H1 (cell line): ENCODE results near the gene MLH3. TPM values are rescaled to one million over a fixed set of nuclear protein-coding genes. Genes with fewer than 3 reads are reported as not detected.

Experiments
- CTCF ChIA-PET: fragments of 300-600 bp; sonication (Branson Sonifier 250); formaldehyde crosslinking; loops from one replicate; lab custom pipeline; 2021; ENCODE audit not compliant: partially characterized antibody; lab: Charles Lee
- POLR2A ChIA-PET: fragments of 300-600 bp; sonication (Branson Sonifier 250); formaldehyde crosslinking; loops from one replicate; lab custom pipeline; 2021; ENCODE audit warnings: inconsistent platforms; ENCODE audit not compliant: partially characterized antibody; lab: Charles Lee
- DNase-seq, 2 experiments: peaks; one replicate each; pipeline versions ENCODE4 v3.0.0 to v3.0.0-alpha.2; 2010 to 2022; ENCODE audit warnings: low spot score in 2 of 2, low read depth in 1 of 2, mixed read lengths in 1 of 2
- FAIRE-seq: peaks from 2 replicates; lab custom pipeline; 2011; peaks lifted over from hg19 to GRCh38; lab: Jason Lieb, UNC
- H2AFZ ChIP-seq: 2 replicates; pipeline ENCODE4 v1.8.1; 2012; ENCODE audit warnings: low read length, inconsistent platforms
- H2AK5ac ChIP-seq: 2 replicates; pipeline ENCODE4 v1.6.1; 2013; ENCODE audit warnings: low read depth, low read length
- H2BK120ac ChIP-seq: replicated peaks from 2 replicates; pipeline ENCODE3; 2013; ENCODE audit warnings: low read depth, low read length, inconsistent platforms
- H2BK12ac ChIP-seq: 2 replicates; pipeline ENCODE4 v1.6.1; 2013; ENCODE audit warnings: low read depth, low read length
- H2BK15ac ChIP-seq: 2 replicates; pipeline ENCODE4 v1.6.1; 2013; ENCODE audit warnings: low read length
- H2BK20ac ChIP-seq: 2 replicates; pipeline ENCODE4 v1.6.1; 2013; ENCODE audit warnings: low read length
- H2BK5ac ChIP-seq: 2 replicates; pipeline ENCODE4 v1.6.1; 2013; ENCODE audit warnings: low read depth, low read length
- H3K14ac ChIP-seq: 2 replicates; pipeline ENCODE4 v1.6.1; 2013; ENCODE audit warnings: inconsistent platforms; ENCODE audit not compliant: insufficient read length
- H3K18ac ChIP-seq: 2 replicates; pipeline ENCODE4 v1.6.1; 2013; ENCODE audit warnings: low read length; ENCODE audit errors: extremely low read depth
- H3K23ac ChIP-seq: 2 replicates; pipeline ENCODE4 v1.6.1; 2013; ENCODE audit warnings: inconsistent platforms; ENCODE audit not compliant: insufficient read length
- H3K23me2 ChIP-seq: 2 replicates; pipeline ENCODE4 v1.6.1; 2013; ENCODE audit warnings: low read depth, low read length
- H3K27ac ChIP-seq: 2 replicates; pipeline ENCODE4 v1.6.1; 2011; ENCODE audit warnings: low read depth, low read length, inconsistent platforms
- H3K27me3 ChIP-seq, 4 experiments: replicated peaks in 1 of 4; 1 replicate in 1 of 4; 2 replicates in 3 of 4; pipeline versions ENCODE4 v1.6.1 to v1.8.1; 2011 to 2013; ENCODE audit warnings: low read length in 3 of 4, mild to moderate bottlenecking in 3 of 4, inconsistent platforms in 2 of 4, mixed read lengths in 2 of 4, moderate library complexity in 1 of 4; ENCODE audit not compliant: control insufficient read depth in 3 of 4, insufficient read depth in 3 of 4; ENCODE audit errors: extremely low read depth in 1 of 4
- H3K36me3 ChIP-seq, 4 experiments: 2 replicates each; pipeline versions ENCODE4 v1.6.1 to v1.8.1; 2011 to 2013; ENCODE audit warnings: mild to moderate bottlenecking in 4 of 4, low read length in 3 of 4, moderate library complexity in 2 of 4, control low read depth in 1 of 4, inconsistent platforms in 1 of 4; ENCODE audit not compliant: insufficient read depth in 4 of 4, control insufficient read depth in 2 of 4
- H3K4ac ChIP-seq: replicated peaks from 2 replicates; pipeline ENCODE3; 2013; ENCODE audit warnings: low read length, low read depth, mixed read lengths, inconsistent platforms; ENCODE audit not compliant: insufficient read length
- H3K4me1 ChIP-seq, 4 experiments: replicated peaks in 1 of 4; 1 replicate in 1 of 4; 2 replicates in 3 of 4; pipeline versions ENCODE4 v1.6.1 to v1.8.1; 2011 to 2013; ENCODE audit warnings: low read length in 3 of 4, inconsistent platforms in 2 of 4, mixed read lengths in 1 of 4; ENCODE audit not compliant: insufficient read depth in 4 of 4, control insufficient read depth in 3 of 4
- H3K4me2 ChIP-seq, 2 experiments: 2 replicates each; pipeline versions ENCODE4 v1.6.1 to v1.8.1; 2011 to 2013; ENCODE audit warnings: low read depth in 2 of 2, low read length in 2 of 2, control low read depth in 1 of 2, inconsistent platforms in 1 of 2, mild to moderate bottlenecking in 1 of 2; ENCODE audit not compliant: insufficient read depth in 1 of 2
- H3K4me3 ChIP-seq, 4 experiments: fragments of 200-600, 300-600 bp in 1 of 4; sonication (generic), shearing (Covaris generic), sonication (Bioruptor Twin) in 1 of 4; 2 replicates each; pipeline versions ENCODE4 v1.5.1 to v1.8.1; 2011 to 2016; ENCODE audit warnings: low read length in 4 of 4, low read depth in 3 of 4, control low read depth in 2 of 4, inconsistent platforms in 2 of 4, mild to moderate bottlenecking in 2 of 4, mixed read lengths in 1 of 4, moderate library complexity in 1 of 4; ENCODE audit not compliant: insufficient read depth in 2 of 4; ENCODE audit errors: extremely low read depth in 1 of 4
- H3K56ac ChIP-seq: replicated peaks from 2 replicates; pipeline ENCODE3; 2013; ENCODE audit warnings: low read depth, mild to moderate bottlenecking, mixed read lengths, low read length, inconsistent platforms; ENCODE audit not compliant: insufficient read length
- H3K79me1 ChIP-seq: 2 replicates; pipeline ENCODE4 v1.6.1; 2013; ENCODE audit warnings: low read depth, low read length, control low read depth
- H3K79me2 ChIP-seq, 2 experiments: 2 replicates each; pipeline versions ENCODE4 v1.6.1 to v1.8.1; 2012 to 2013; ENCODE audit warnings: low read length in 2 of 2, mild to moderate bottlenecking in 2 of 2, inconsistent platforms in 1 of 2; ENCODE audit not compliant: insufficient read depth in 2 of 2, control insufficient read depth in 1 of 2
- H3K9ac ChIP-seq, 4 experiments: replicated peaks in 1 of 4; 1 replicate in 1 of 4; 2 replicates in 3 of 4; pipeline versions ENCODE4 v1.6.1 to v1.8.1; 2011 to 2013; ENCODE audit warnings: low read depth in 3 of 4, low read length in 3 of 4, control low read depth in 2 of 4, mild to moderate bottlenecking in 2 of 4, moderate library complexity in 2 of 4, inconsistent platforms in 1 of 4; ENCODE audit errors: extremely low read depth in 1 of 4
- H3K9me3 ChIP-seq, 2 experiments: 2 replicates each; pipeline versions ENCODE4 v1.6.1 to v1.8.1; 2012 to 2013; ENCODE audit warnings: mild to moderate bottlenecking in 2 of 2, moderate library complexity in 2 of 2, control low read depth in 1 of 2, inconsistent platforms in 1 of 2, low read depth in 1 of 2, low read length in 1 of 2, mixed read lengths in 1 of 2; ENCODE audit not compliant: insufficient read depth in 2 of 2
- H4K20me1 ChIP-seq, 2 experiments: replicated peaks in 1 of 2; 2 replicates each; pipeline versions ENCODE3 to v1.8.1; 2011 to 2013; ENCODE audit warnings: inconsistent platforms in 2 of 2, low read length in 2 of 2, mild to moderate bottlenecking in 1 of 2; ENCODE audit not compliant: insufficient read depth in 2 of 2, control insufficient read depth in 1 of 2
- H4K5ac ChIP-seq: 2 replicates; pipeline ENCODE4 v1.6.1; 2013; ENCODE audit warnings: low read length, low read depth, mixed read lengths, inconsistent platforms; ENCODE audit not compliant: insufficient read length
- H4K8ac ChIP-seq: 2 replicates; pipeline ENCODE4 v1.8.0; 2013; ENCODE audit warnings: mild to moderate bottlenecking, moderate library complexity, low read length, inconsistent platforms; ENCODE audit not compliant: insufficient read depth; ENCODE audit errors: extremely low read depth
- H4K91ac ChIP-seq: replicated peaks from 2 replicates; pipeline ENCODE3; 2013; ENCODE audit warnings: low read length, mixed read lengths, inconsistent platforms; ENCODE audit not compliant: insufficient read length
- CHD1 ChIP-seq: IDR thresholded peaks from 2 replicates; pipeline ENCODE4 v1.6.1; 2012; ENCODE audit warnings: low read depth, low read length, improper control_type of control experiment
- HDAC2 ChIP-seq, 2 experiments: fragments of 300-600 bp in 1 of 2; sonication (generic) in 1 of 2; IDR thresholded peaks; 2 replicates each; pipeline ENCODE4 v1.6.1; 2011 to 2012; ENCODE audit warnings: low read depth in 2 of 2, low read length in 2 of 2, mild to moderate bottlenecking in 2 of 2, moderate library complexity in 2 of 2, borderline replicate concordance in 1 of 2, inconsistent platforms in 1 of 2
- HDAC6 ChIP-seq: IDR thresholded peaks from one replicate; pipeline ENCODE4 v1.7.1; 2012; ENCODE audit warnings: low read depth, mild to moderate bottlenecking, inconsistent platforms, low read length, moderate library complexity
- KDM5A ChIP-seq: fragments of 200-600 bp; IDR thresholded peaks from 2 replicates; pipeline ENCODE4 v1.7.1; 2012; ENCODE audit warnings: mild to moderate bottlenecking, low read length, inconsistent platforms, mixed read lengths
- SP4 ChIP-seq: IDR thresholded peaks from 2 replicates; pipeline ENCODE4 v1.6.1; 2012; ENCODE audit warnings: low read length, inconsistent platforms
- TAF1 ChIP-seq: IDR thresholded peaks from 2 replicates; pipeline ENCODE4 v1.6.1; 2011; ENCODE audit warnings: mild to moderate bottlenecking, low read depth, low read length
- TBP ChIP-seq: IDR thresholded peaks from 2 replicates; pipeline ENCODE4 v1.6.1; 2011; ENCODE audit warnings: low read depth, low read length, improper control_type of control experiment
- TCF12 ChIP-seq: IDR thresholded peaks from 2 replicates; pipeline ENCODE4 v1.6.1; 2011; ENCODE audit warnings: low read depth, mild to moderate bottlenecking, low read length
- ZNF274 ChIP-seq: IDR thresholded peaks from 2 replicates; pipeline ENCODE4 v1.7.0; 2012; ENCODE audit warnings: low read length, borderline replicate concordance; ENCODE audit errors: extremely low read depth
- polyA plus RNA-seq, 7 experiments: library from polyadenylated mRNA; depleted of rRNA in 3 of 7; stranded (reverse) in 5 of 7; unstranded in 2 of 7; fragments of >200 nt in 5 of 7; fragments of 200-250 nt in 2 of 7; gene quantifications; 1 replicate in 5 of 7; 2 replicates in 1 of 7; 4 replicates in 1 of 7; pipeline versions ENCODE4 v1.2.1 to v1.2.3, GENCODE V29; 2011 to 2013; ENCODE audit warnings: missing spikeins in 2 of 7, mixed read lengths in 2 of 7
- total RNA-seq: library from RNA; stranded (reverse); fragmentation: NEBNext Ultra II Directional; extraction: Animal tissue kit (Norgen Biotek cat#: 25700); gene quantifications from 2 replicates; pipeline ENCODE4 v1.2.1, GENCODE V29; 2021
- TF ChIP-seq, protein P1 (sequence below): IDR thresholded peaks from 2 replicates; pipeline ENCODE4 v1.6.1; 2011; ENCODE audit warnings: low read depth, mild to moderate bottlenecking, low read length; ENCODE audit not compliant: insufficient read depth
- TF ChIP-seq, protein P2 (sequence below): IDR thresholded peaks from 2 replicates; pipeline ENCODE4 v1.6.1; 2011; ENCODE audit warnings: low read length, improper control_type of control experiment

MLH3 gene
- total and polyA plus RNA-seq, 2 of the 8 experiments (the other 6 are each of a cell fraction or from before 2014, with no cell fraction given): 9.3 to 20.1 TPM

- Histone ChIP-seq H4K8ac (no peak overlapping the region), H2AK5ac (no peak overlapping the region), H2BK120ac (no peak overlapping the region), H3K79me1 (no peaks in the 10 kb centered on the region), H4K20me1 (no peaks in the 10 kb centered on the region), H3K27ac (no peak overlapping the region), H3K4ac (no peak overlapping the region), H3K14ac (no peak overlapping the region), H3K9me3 (no peaks in the 10 kb centered on the region), H3K18ac (no peak overlapping the region), H2AFZ (no peak overlapping the region), H4K5ac (no peak overlapping the region), H3K56ac (no peak overlapping the region), H2BK5ac (no peak overlapping the region), H2BK15ac (no peak overlapping the region), H2BK12ac (no peak overlapping the region), H3K4me3 (no peak overlapping the region), H3K27me3 (no peaks in the 10 kb centered on the region), H3K23ac (no peak overlapping the region), H3K36me3 (peaks cover 0 to 2% (median 0%) of the 10 kb centered on the region in 4 experiments; a peak in 1 of 8 replicates), H3K4me2 (no peak overlapping the region), H3K4me1 (no peaks in the 10 kb centered on the region), H3K9ac (no peak overlapping the region; a peak in 2 of 7 replicates), H2BK20ac (no peak overlapping the region), H4K91ac (no peak overlapping the region), H3K23me2 (no peaks in the 10 kb centered on the region), H3K79me2 (no peaks in the 10 kb centered on the region)
- ChIA-PET POLR2A (interaction anchor here (0.5 to 5.1 kb wide), 7 partner anchors 9 to 1484 kb away, joined by 3 to 22 read pairs (median 3); partner anchors contain the start of genes ACYP1 and ZC2HC1C), CTCF (interaction anchor here (0.5 to 4.1 kb wide), 3 partner anchors 10 to 51 kb away, joined by 3 to 28 read pairs (median 3); partner anchors contain the start of gene ACYP1)
- FAIRE-seq (no peak), DNase-seq (no peak)
- TF ChIP-seq KDM5A (no peak), TBP (no peak), ZNF274 (no peak), CHD1 (no peak), TAF1 (no peak), TCF12 (no peak), HDAC6 (no peak), SP4 (no peak), HDAC2 (IDR thresholded peaks at IDR 0.05; ENCODE audit: borderline replicate concordance in 1 of 2, low read depth in 2 of 2, low read length in 2 of 2) (no peak)
- TF ChIP-seq, protein P1, sequence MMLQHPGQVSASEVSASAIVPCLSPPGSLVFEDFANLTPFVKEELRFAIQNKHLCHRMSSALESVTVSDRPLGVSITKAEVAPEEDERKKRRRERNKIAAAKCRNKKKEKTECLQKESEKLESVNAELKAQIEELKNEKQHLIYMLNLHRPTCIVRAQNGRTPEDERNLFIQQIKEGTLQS: no peak
- TF ChIP-seq, protein P2, sequence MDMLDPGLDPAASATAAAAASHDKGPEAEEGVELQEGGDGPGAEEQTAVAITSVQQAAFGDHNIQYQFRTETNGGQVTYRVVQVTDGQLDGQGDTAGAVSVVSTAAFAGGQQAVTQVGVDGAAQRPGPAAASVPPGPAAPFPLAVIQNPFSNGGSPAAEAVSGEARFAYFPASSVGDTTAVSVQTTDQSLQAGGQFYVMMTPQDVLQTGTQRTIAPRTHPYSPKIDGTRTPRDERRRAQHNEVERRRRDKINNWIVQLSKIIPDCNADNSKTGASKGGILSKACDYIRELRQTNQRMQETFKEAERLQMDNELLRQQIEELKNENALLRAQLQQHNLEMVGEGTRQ: no peak
Observed at GRCh38 chr14:75077794-75078193, 26.5 kb upstream of the MLH3 start.
